ENCODE measurements around the gene HIRIP3.

DNA sequence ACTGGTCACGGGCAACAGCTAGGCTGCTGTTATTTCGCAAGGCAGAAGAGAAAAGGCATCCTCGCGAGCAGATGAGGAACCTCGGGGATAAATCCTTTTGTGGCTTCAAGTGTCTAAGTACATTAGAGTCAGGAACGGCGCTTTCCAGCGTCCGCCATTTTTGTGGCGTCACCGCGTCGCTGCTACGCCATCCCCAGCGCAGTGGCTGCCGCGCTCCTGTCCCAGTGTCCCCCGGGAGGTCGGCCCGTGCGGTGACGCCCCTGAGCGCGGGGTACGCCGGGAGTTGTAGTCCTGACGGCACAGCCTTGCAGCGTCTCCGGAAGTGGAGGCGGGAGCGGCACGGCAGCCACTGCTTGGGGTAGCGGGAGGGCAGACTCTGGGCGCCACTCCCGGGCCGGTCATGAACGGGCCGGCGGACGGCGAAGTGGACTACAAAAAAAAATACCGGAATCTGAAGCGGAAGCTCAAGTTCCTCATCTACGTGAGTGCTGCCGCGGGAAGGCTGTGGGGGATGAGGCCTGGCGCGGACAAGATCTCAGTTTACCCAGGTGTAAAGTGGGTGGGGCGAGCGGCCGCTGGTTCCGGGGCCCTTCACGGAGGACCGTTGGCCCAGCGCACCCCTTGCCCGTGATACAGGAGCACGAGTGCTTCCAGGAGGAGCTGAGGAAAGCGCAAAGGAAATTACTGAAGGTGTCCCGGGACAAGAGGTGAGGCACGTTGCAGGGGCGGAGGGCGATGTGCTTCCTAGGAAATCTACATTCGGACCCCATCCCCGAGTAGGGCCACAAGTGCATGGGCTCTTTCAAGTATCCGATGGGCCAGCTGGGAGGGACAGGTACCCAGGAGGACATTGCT, 721 bp upstream of the HIRIP3 start, which contains the start of gene INO80E:
- TF ChIP-seq, protein P1, sequence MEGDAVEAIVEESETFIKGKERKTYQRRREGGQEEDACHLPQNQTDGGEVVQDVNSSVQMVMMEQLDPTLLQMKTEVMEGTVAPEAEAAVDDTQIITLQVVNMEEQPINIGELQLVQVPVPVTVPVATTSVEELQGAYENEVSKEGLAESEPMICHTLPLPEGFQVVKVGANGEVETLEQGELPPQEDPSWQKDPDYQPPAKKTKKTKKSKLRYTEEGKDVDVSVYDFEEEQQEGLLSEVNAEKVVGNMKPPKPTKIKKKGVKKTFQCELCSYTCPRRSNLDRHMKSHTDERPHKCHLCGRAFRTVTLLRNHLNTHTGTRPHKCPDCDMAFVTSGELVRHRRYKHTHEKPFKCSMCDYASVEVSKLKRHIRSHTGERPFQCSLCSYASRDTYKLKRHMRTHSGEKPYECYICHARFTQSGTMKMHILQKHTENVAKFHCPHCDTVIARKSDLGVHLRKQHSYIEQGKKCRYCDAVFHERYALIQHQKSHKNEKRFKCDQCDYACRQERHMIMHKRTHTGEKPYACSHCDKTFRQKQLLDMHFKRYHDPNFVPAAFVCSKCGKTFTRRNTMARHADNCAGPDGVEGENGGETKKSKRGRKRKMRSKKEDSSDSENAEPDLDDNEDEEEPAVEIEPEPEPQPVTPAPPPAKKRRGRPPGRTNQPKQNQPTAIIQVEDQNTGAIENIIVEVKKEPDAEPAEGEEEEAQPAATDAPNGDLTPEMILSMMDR (IDR thresholded peaks at IDR 0.05), result peak in 1 of 7 experiments; percentile 24
- TF ChIP-seq POLR2A (IDR thresholded peaks at IDR 0.05), result peak in 2 of 3 donors; percentile 52 to 58

Data from body of pancreas (tissue), 4 donors.